Fibroblast of lung (primary cell): ENCODE data around the gene PDIK1L. TPM values are rescaled to one million over a fixed set of nuclear protein-coding genes. Genes with fewer than 3 reads are reported as not detected.

Experiments used
- DNase-seq, 2 donors: peaks; one replicate each; pipeline versions ENCODE4 v3.0.0 to v3.0.0-alpha.2; 2010; ENCODE audit warnings: low read depth in 2 of 2
- H2AFZ ChIP-seq: 2 replicates; pipeline ENCODE4 v1.5.1; 2012; ENCODE audit warnings: low read length, control low read depth, inconsistent platforms
- H3K27ac ChIP-seq: 2 replicates; pipeline ENCODE4 v1.5.1; 2011; ENCODE audit warnings: low read length, control low read depth; ENCODE audit not compliant: insufficient read depth
- H3K27me3 ChIP-seq: 2 replicates; pipeline ENCODE4 v1.5.1; 2011; ENCODE audit warnings: mild to moderate bottlenecking, low read length; ENCODE audit not compliant: control insufficient read depth, insufficient read depth
- H3K36me3 ChIP-seq: 2 replicates; pipeline ENCODE4 v1.5.1; 2011; ENCODE audit warnings: low read length; ENCODE audit not compliant: control insufficient read depth, insufficient read depth
- H3K4me1 ChIP-seq: 2 replicates; pipeline ENCODE4 v1.5.1; 2011; ENCODE audit warnings: low read length; ENCODE audit not compliant: control insufficient read depth, insufficient read depth; ENCODE audit errors: extremely low read depth
- H3K4me2 ChIP-seq: 2 replicates; pipeline ENCODE4 v1.5.1; 2011; ENCODE audit warnings: low read length, control low read depth; ENCODE audit not compliant: insufficient read depth; ENCODE audit errors: extremely low read depth
- H3K4me3 ChIP-seq, 4 experiments: fragments of 200-600 bp in 1 of 4; sonication (generic) in 1 of 4; replicated peaks in 1 of 4; 2 replicates each; pipeline ENCODE4 v1.5.1; 2011 to 2016; ENCODE audit warnings: low read length in 4 of 4, low read depth in 3 of 4, mild to moderate bottlenecking in 3 of 4, control low read depth in 2 of 4, inconsistent platforms in 1 of 4, mixed read lengths in 1 of 4; ENCODE audit not compliant: insufficient read depth in 1 of 4; ENCODE audit errors: control extremely low read depth in 1 of 4
- H3K79me2 ChIP-seq: 2 replicates; pipeline ENCODE4 v1.5.1; 2012; ENCODE audit warnings: mild to moderate bottlenecking, low read length, inconsistent platforms; ENCODE audit not compliant: control insufficient read depth, insufficient read depth
- H3K9ac ChIP-seq: 2 replicates; pipeline ENCODE4 v1.5.1; 2011; ENCODE audit warnings: mild to moderate bottlenecking, low read length, control low read depth; ENCODE audit not compliant: insufficient read depth
- H3K9me3 ChIP-seq: 2 replicates; pipeline ENCODE4 v1.5.1; 2012; ENCODE audit warnings: low read depth, low read length; ENCODE audit not compliant: control insufficient read depth, insufficient read depth
- H4K20me1 ChIP-seq: 2 replicates; pipeline ENCODE4 v1.5.1; 2011; ENCODE audit warnings: low read length; ENCODE audit not compliant: control insufficient read depth, insufficient read depth; ENCODE audit errors: extremely low read depth
- CTCF ChIP-seq, 2 donors: IDR thresholded peaks in 1 of 2; conservative IDR thresholded peaks in 1 of 2; 1 replicate in 1 of 2; 2 replicates in 1 of 2; pipeline ENCODE4 v1.5.1; 2011 to 2012; ENCODE audit warnings: low read length in 2 of 2, control low read depth in 1 of 2, inconsistent platforms in 1 of 2, low read depth in 1 of 2, mild to moderate bottlenecking in 1 of 2
- EZH2 ChIP-seq: IDR thresholded peaks from 2 replicates; pipeline ENCODE4 v1.5.1; 2012; ENCODE audit warnings: low read length, control low read depth, mild to moderate bottlenecking; ENCODE audit errors: missing control alignments
- polyA plus RNA-seq, 2 donors: library from polyadenylated mRNA; depleted of rRNA in 1 of 2; stranded (reverse) in 1 of 2; unstranded in 1 of 2; fragments of >200 nt; gene quantifications; 2 replicates each; pipeline ENCODE4 v1.2.1, GENCODE V29; 2011 to 2012; ENCODE audit warnings: missing spikeins in 1 of 2
- total RNA-seq: library from RNA; depleted of rRNA; stranded (reverse); fragments of >200 nt; gene quantifications from 2 replicates; pipeline ENCODE4 v1.2.1, GENCODE V29; 2014

Gene PDIK1L
- total and polyA plus RNA-seq, 2 donors (not counting 1 experiment from before 2014, with no cell fraction given) = 3.0 to 4.3 TPM

- Histone ChIP-seq H4K20me1 (no peaks in the 10 kb centered on the region), H3K79me2 (peaks cover 6% of the 10 kb centered on the region), H3K27me3 (no peaks in the 10 kb centered on the region), H3K4me3 (no peak overlapping the region), H3K27ac (no peak overlapping the region), H3K9ac (no peak overlapping the region), H3K4me2 (no peak overlapping the region), H3K4me1 (peaks cover 4% of the 10 kb centered on the region), H3K9me3 (no peaks in the 10 kb centered on the region), H3K36me3 (peaks cover 3% of the 10 kb centered on the region), H2AFZ (no peak overlapping the region)
- TF ChIP-seq CTCF (conservative IDR thresholded peaks at IDR 0.05 in 1 of 2, IDR thresholded peaks at IDR 0.05 in 1 of 2; ENCODE audit: low read depth in 1 of 2, low read length in 2 of 2) = no peak
- TF ChIP-seq EZH2 = no peak
- no peak for DNase-seq
Observed at GRCh38 chr1:26166719-26167281, 55.2 kb downstream of the PDIK1L start.

GRCh38 chr1:26168410-26169197, 57.0 kb downstream of the PDIK1L start, which contains the start of gene C1orf232:
Gene C1orf232, minus strand, starts transcription at chr1:26168963. Its CDS starts 464 bp downstream, at chr1:26168499.
- Histone ChIP-seq H3K27me3 (no peaks in the 10 kb centered on the region), H3K9ac (peak within 1 kb of the TSS; percentile 95), H2AFZ (peak within 1 kb of the TSS; percentile 75), H3K4me1 (peaks cover 4% of the 10 kb centered on the region), H4K20me1 (no peaks in the 10 kb centered on the region), H3K9me3 (no peaks in the 10 kb centered on the region), H3K4me2 (peak within 1 kb of the TSS; percentile 97), H3K27ac (peak within 1 kb of the TSS; percentile 84), H3K79me2 (peaks cover 6% of the 10 kb centered on the region), H3K4me3 (peak within 1 kb of the TSS; percentile 80 to 94 (median 84)), H3K36me3 (peaks cover 3% of the 10 kb centered on the region)
- DNase-seq = no peak
- TF ChIP-seq CTCF (conservative IDR thresholded peaks at IDR 0.05 in 1 of 2, IDR thresholded peaks at IDR 0.05 in 1 of 2; ENCODE audit: low read depth in 1 of 2, low read length in 2 of 2) = no peak
- TF ChIP-seq EZH2 = no peak

- no peak for DNase-seq
- Histone ChIP-seq H2AFZ (no peak overlapping the region), H3K4me2 (no peak overlapping the region), H3K9me3 (no peaks in the 10 kb centered on the region), H3K79me2 (peaks cover 6% of the 10 kb centered on the region), H3K9ac (no peak overlapping the region), H3K4me1 (peaks cover 4% of the 10 kb centered on the region), H3K27ac (no peak overlapping the region), H3K4me3 (peak overlapping the region in 1 of 4 experiments; percentile 94), H3K36me3 (peaks cover 3% of the 10 kb centered on the region), H4K20me1 (no peaks in the 10 kb centered on the region), H3K27me3 (no peaks in the 10 kb centered on the region)
- no peak for TF ChIP-seq CTCF (conservative IDR thresholded peaks at IDR 0.05 in 1 of 2, IDR thresholded peaks at IDR 0.05 in 1 of 2; ENCODE audit: low read depth in 1 of 2, low read length in 2 of 2)
- no peak for TF ChIP-seq EZH2
Observed at GRCh38 chr1:26169198-26169554, 57.6 kb downstream of the PDIK1L start.
